ENCODE measurements around the gene ANKRD36C.
"Not testable (repeated sequence)": the region's sequence is repeated elsewhere in the genome, so short reads cannot be mapped to it uniquely, and the experiment has no call there.

The ANKRD36C gene

GRCh38 chr2:95796249-95797099, 195.2 kb downstream of the ANKRD36C start:
- DNase-seq = not testable (repeated sequence)

- not testable (repeated sequence) for DNase-seq
Measured at GRCh38 chr2:95793970-95794369, 197.7 kb downstream of the ANKRD36C start.

- DNase-seq = not testable (repeated sequence)
Measured at GRCh38 chr2:95790180-95790579, 201.4 kb downstream of the ANKRD36C start.

- not testable (repeated sequence) for DNase-seq
Measured at GRCh38 chr2:95789385-95789784, 202.2 kb downstream of the ANKRD36C start.

GRCh38 chr2:95788642-95789041, 203.0 kb downstream of the ANKRD36C start:
- not testable (repeated sequence) for DNase-seq
